T follicular helper cell (primary cell): ENCODE measurements around the gene HOXD12.

Experiments
- DNase-seq: peaks from one replicate; pipeline ENCODE4 v3.0.0-alpha.2; 2020; ENCODE audit warnings: low read depth

Gene HOXD12

GRCh38 chr2:176147800-176148496 lies 48.4 kb downstream of the HOXD12 start:
- no peak for DNase-seq

GRCh38 chr2:176148751-176149421 lies 49.3 kb downstream of the HOXD12 start:
- DNase-seq: no peak

GRCh38 chr2:176149481-176149938 lies 49.9 kb downstream of the HOXD12 start:
- no peak for DNase-seq

- no peak for DNase-seq
Observed at GRCh38 chr2:176149939-176150583, 50.5 kb downstream of the HOXD12 start.

GRCh38 chr2:176150584-176151441 lies 51.2 kb downstream of the HOXD12 start:
- DNase-seq: no peak

- DNase-seq: no peak
Observed at GRCh38 chr2:176151442-176152287, 52.1 kb downstream of the HOXD12 start, which contains the start of gene HOXD4. TSS of gene HOXD4 (plus strand) at chr2:176151550. CDS start at chr2:176151634, 84 bp downstream.
